HG02852 (cell line): ENCODE data around the gene OXCT2.

Source experiments
- ATAC-seq: cut with Tn5 transposase; IDR thresholded peaks from one replicate; pipeline ENCODE4 v1.9.1; 2021; ENCODE audit warnings: mild to moderate bottlenecking, moderate library complexity; ENCODE audit not compliant: unreplicated experiment

OXCT2 gene

GRCh38 chr1:39737546-39738169 lies 33.5 kb downstream of the OXCT2 start:
- ATAC-seq = no peak

DNA sequence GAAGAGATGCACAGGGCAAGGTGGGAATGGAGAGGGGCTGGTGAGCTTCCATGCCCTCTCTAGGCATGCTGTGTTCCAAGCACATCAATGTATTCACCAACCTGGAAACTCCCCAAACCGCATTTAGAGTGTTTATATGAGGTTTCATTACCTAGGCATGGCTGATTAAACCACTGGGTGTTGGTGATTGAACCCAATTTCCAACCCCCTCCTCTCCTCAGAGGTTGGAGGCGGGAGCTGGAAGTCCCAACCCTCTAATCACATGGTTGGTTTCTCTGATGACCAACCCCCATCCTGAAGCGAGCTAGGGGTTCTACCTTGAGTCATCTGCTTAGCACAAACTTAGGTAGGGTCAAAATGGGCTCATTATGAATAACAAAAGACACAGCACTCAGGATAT lies 35.4 kb downstream of the OXCT2 start:
- ATAC-seq = no peak

DNA sequence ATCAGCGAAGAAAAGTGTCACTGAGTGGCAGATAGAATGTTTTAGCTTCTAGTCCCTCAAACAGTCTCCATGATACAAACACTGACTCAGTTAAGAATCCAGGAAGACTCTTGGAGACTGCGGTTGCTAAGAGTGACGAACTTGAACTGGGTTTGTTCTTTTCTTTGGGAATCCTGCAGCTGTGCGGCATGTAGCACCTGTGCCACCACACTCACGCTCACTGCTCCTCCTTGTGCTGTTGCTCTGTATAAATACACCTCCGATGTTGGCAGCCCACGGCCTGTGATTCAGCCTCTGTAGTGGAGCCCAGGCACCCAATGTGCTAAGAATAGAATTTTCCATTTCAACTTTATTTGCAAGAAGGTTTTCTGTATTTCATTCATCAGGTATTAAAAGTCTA lies 38.0 kb downstream of the OXCT2 start:
- no peak for ATAC-seq

DNA sequence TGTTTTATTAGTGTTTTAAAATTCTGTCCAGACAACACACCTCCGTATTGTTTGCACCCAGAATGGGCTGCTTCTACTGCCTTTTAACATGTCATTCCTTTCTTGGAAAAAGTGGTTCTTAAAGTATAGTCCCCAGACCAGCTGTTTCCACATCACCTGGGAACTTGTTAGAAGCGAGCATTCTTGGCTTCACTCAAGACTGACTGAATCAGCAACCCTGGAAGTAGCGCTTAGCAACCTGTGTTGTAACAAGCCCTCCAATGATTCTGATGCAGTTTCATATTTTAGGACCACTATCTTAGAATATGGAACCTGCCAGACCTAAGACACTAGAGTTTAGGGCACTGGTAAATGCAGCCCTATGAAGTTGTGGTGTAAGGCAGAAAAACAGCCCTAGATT lies 38.4 kb downstream of the OXCT2 start:
- ATAC-seq = no peak

DNA sequence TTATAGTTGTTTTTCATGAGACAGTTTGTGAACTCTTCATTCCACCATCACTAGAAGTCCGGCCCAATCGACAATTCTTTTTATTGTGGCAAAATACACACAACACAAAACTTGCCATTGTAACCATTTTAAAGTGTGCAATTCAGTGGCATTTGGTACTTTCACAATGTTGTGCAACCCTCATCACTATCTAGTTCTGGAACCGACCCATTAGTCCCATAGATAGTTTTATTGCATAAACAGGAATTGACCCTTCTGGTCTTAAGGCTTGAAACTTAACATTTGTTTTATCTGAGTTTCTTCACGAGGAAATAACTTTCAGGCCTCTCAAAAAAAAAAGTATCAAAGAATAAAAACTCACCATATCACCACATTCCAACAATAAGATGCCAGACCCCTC lies 41.3 kb downstream of the OXCT2 start:
- ATAC-seq = no peak

GRCh38 chr1:39729030-39729429 lies 42.1 kb downstream of the OXCT2 start:
- no peak for ATAC-seq

- no peak for ATAC-seq
Observed at GRCh38 chr1:39727932-39728317, 43.2 kb downstream of the OXCT2 start.

DNA sequence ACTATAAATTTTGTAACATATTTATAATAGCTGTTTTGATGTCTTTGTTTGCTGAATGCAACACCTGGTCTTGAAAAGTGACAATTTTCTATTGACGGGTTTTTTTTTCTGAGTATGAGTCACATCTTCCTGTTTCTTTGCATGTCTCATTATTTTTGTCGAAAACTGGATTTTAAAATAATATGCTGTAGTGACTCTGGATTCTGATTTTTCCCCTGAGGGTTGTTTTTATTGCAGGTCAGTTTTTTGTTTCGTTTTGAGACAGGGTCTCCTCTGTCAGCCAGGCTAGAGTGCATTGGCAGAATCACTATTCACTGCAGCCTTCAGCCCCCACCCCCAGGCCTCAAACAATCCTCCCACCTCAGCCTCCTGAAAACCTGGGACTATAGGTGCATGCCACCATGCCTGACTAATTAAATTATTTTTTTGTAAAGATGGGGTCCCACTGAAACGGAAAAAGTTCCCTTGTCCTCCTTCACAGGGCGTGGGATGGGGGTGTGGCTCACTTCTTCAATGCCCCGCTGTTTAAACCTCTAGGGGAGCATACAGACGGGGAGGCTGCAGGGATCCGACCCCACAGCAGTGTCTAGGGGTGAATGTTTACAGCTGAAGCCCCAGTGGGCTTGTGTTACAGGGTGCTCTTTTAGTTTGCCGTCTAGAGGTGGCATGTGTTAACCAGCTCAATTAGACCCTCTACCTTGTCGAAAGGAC lies 43.8 kb downstream of the OXCT2 start:
- no peak for ATAC-seq

DNA sequence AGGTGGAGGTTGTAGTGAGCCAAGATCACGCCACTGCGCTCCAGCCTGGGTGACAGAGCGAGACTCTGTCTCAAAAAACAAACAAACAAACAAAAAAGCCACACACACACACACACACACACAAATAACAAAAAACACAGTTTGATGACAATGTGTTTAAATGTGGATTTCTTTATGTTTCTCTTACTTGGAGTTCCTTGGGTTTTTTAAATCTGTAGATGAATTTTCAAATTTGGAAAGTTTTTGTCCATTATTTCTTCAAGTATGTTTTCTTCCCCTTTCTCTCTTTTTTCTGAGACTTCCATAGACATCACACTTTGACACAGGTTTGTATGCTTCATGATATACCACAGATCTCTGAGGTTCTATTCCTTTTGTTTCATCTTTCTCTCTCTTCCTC lies 44.5 kb downstream of the OXCT2 start:
- ATAC-seq = no peak

GRCh38 chr1:39722495-39722894 lies 48.7 kb downstream of the OXCT2 start:
- ATAC-seq = no peak

- no peak for ATAC-seq
Observed at GRCh38 chr1:39721664-39722063, 49.5 kb downstream of the OXCT2 start.

- no peak for ATAC-seq
Observed at GRCh38 chr1:39720094-39720999, 50.8 kb downstream of the OXCT2 start.
